ENCODE data around the gene PROM1.

GRCh38 chr4:16131293-16131692, 47.5 kb upstream of the PROM1 start:
- TF ChIP-seq CTCF (IDR thresholded peaks at IDR 0.05) (no peak), EP300 (IDR thresholded peaks at IDR 0.05) (no peak), POLR2AphosphoS5 (IDR thresholded peaks at IDR 0.05) (no peak)
